Spleen (tissue), 11 donors: Measurements from ENCODE around the gene VSNL1. TPM values are rescaled to one million over a fixed set of nuclear protein-coding genes. Genes with fewer than 3 reads are reported as not detected.

Source experiments
- DNase-seq: peaks from one replicate; pipeline ENCODE4 v3.0.0-alpha.2; 2020
- H3K27ac ChIP-seq, 8 donors: fragments of 200-600 bp; sonication (generic) in 7 of 8; 1 replicate in 4 of 8; 2 replicates in 4 of 8; pipeline versions ENCODE4 v1.5.0 to v1.8.0; 2016 to 2021; ENCODE audit warnings: inconsistent platforms in 4 of 8, mild to moderate bottlenecking in 4 of 8, moderate library complexity in 1 of 8
- H3K27me3 ChIP-seq, 7 donors: fragments of 200-600 bp; sonication (generic) in 6 of 7; replicated peaks in 1 of 7; 1 replicate in 4 of 7; 2 replicates in 3 of 7; pipeline versions ENCODE4 v1.5.0 to v1.8.0; 2016 to 2021; ENCODE audit warnings: inconsistent platforms in 3 of 7, mild to moderate bottlenecking in 1 of 7
- H3K36me3 ChIP-seq, 6 donors: fragments of 200-600 bp; sonication (generic) in 5 of 6; 1 replicate in 4 of 6; 2 replicates in 2 of 6; pipeline versions ENCODE4 v1.5.0 to v1.8.0; 2016 to 2021; ENCODE audit warnings: inconsistent platforms in 2 of 6
- H3K4me1 ChIP-seq, 6 donors: fragments of 200-600 bp; sonication (generic) in 5 of 6; 1 replicate in 3 of 6; 2 replicates in 3 of 6; pipeline versions ENCODE4 v1.5.0 to v1.8.0; 2016 to 2021; ENCODE audit warnings: inconsistent platforms in 3 of 6
- H3K4me3 ChIP-seq, 8 donors: fragments of 200-600 bp; sonication (generic) in 7 of 8; 1 replicate in 4 of 8; 2 replicates in 4 of 8; pipeline versions ENCODE4 v1.5.0 to v1.8.0; 2016 to 2021; ENCODE audit warnings: inconsistent platforms in 4 of 8, mild to moderate bottlenecking in 4 of 8, moderate library complexity in 2 of 8
- H3K9me3 ChIP-seq, 8 donors: fragments of 200-600 bp; sonication (generic) in 7 of 8; 1 replicate in 4 of 8; 2 replicates in 4 of 8; pipeline versions ENCODE4 v1.5.0 to v1.8.0; 2016 to 2021; ENCODE audit warnings: inconsistent platforms in 4 of 8
- CTCF ChIP-seq, 11 experiments: fragments of 200-600 bp in 7 of 11; fragments of 450-650 bp in 4 of 11; sonication (generic) in 4 of 11; IDR thresholded peaks in 8 of 11; conservative IDR thresholded peaks in 3 of 11; 1 replicate in 7 of 11; 2 replicates in 4 of 11; pipeline versions ENCODE4 v1.4.0 to v1.8.0; 2016 to 2021; ENCODE audit warnings: antibody characterized with exemption in 11 of 11, inconsistent platforms in 4 of 11, mild to moderate bottlenecking in 1 of 11
- POLR2A ChIP-seq, 3 donors: fragments of 450-650 bp; IDR thresholded peaks; one replicate each; pipeline ENCODE4 v1.5.1; 2017; ENCODE audit warnings: antibody characterized with exemption in 3 of 3, mild to moderate bottlenecking in 1 of 3
- POLR2AphosphoS5 ChIP-seq, 3 donors: sonication (generic); formaldehyde crosslinking; IDR thresholded peaks; one replicate each; pipeline ENCODE4 v1.5.1; 2017; ENCODE audit warnings: antibody characterized with exemption in 3 of 3
- WGBS, 5 donors: extraction: QIAGEN DNeasy Blood & Tissue Kit in 3 of 5; methylation state at CpG; one replicate each; pipeline versions ENCODE4 v1.1.5 to v1.1.7; 2013 to 2018; 5-methylcytosine and 5-hydroxymethylcytosine counted together
- intact Hi-C: fragments of 100-400 bp; cut with DNase I; formaldehyde crosslinking; loops from one replicate; pipeline ENCODE4 v1.15.0; 2023; ENCODE audit warnings: low total_unique reads
- polyA plus RNA-seq, 3 donors: library from polyadenylated mRNA; stranded (reverse); fragments of 200-250 nt; gene quantifications; one replicate each; pipeline ENCODE4 v1.2.1, GENCODE V29; 2013
- total RNA-seq, 7 donors: library from RNA; depleted of rRNA in 3 of 7; stranded (reverse); fragments of >200 nt in 3 of 7; fragmentation: NEBNext Ultra II Directional in 4 of 7; extraction: Animal tissue kit (Norgen Biotek cat#: 25700) in 4 of 7; gene quantifications; one replicate each; pipeline versions ENCODE4 v1.1.0 to v1.2.1, GENCODE V29; 2016 to 2021
- donor health status: healthy with polysubstance abuse.
- donor health status: DM: no; HTN: no; CAD: no; lungs with moderate emphysema.
- donor health status: DM: no; HTN: no; CAD: no.
- donor health status: Bipolar disorder and iron deficiency.
- donor health status: healthy.
- donor health status: DM: no; HTN: no; CAD: no.
- donor health status: DM: yes; HTN: yes; CAD: no.

VSNL1 gene
- total and polyA plus RNA-seq, 10 donors, result 0.06 to 0.16 TPM; not detected in 8

DNA sequence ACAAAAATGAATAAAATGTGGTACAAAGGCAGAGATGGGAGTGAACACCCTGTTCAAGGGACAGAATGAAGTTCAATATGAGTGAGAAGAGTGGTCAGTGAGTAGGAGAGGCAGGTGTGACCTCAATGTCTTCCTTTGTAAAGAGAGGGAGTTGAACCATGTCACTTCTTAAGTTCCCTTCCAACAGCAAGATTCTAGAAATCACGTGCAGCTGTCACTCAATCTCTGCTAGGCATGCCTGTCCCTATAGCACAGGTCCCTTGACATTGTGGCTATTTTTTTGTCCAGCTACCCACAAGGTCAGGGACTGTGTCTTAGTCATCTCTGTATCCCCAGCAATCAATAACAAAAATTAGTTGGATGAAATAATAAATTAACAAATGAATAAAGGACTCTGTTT lies 66.9 kb downstream of the VSNL1 start:
- Histone ChIP-seq H3K27me3 (no peaks in the 10 kb centered on the region), H3K27ac (no peak overlapping the region), H3K36me3 (no peaks in the 10 kb centered on the region), H3K4me3 (no peak overlapping the region), H3K9me3 (no peaks in the 10 kb centered on the region), H3K4me1 (no peaks in the 10 kb centered on the region)
- no peak for TF ChIP-seq POLR2A (IDR thresholded peaks at IDR 0.05)
- TF ChIP-seq POLR2AphosphoS5 (IDR thresholded peaks at IDR 0.05), result no peak
- TF ChIP-seq CTCF (IDR thresholded peaks at IDR 0.05 in 8 of 11, conservative IDR thresholded peaks at IDR 0.05 in 3 of 11), result no peak
- no peak for DNase-seq
- intact Hi-C loops, result no loop called here
- 76 to 97% (median 85%) methylated on average over 1 of the region's 1 CpG for WGBS, 5 donors

DNA sequence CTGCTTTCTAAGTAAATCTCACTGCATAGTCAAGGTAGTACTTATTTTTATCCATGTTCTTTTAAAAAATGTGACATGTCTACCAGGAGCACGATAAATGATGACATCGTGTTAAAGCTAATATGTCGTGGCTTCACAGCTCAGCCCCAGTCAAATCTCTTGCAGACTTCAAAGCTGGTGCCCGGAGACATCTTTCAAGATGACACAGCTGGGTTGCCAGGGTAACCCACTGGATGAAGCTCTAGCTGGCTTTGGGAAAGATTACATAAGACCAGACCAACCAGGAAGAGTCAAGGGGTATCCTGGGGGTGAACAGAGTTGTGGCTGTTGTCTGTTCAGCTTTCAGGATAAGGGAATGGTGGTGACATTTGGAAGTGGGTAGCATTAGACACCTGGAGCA lies 67.8 kb downstream of the VSNL1 start:
- H3K9me3 ChIP-seq, result no peaks in the 10 kb centered on the region
- no peaks in the 10 kb centered on the region for H3K4me1 ChIP-seq
- no peak overlapping the region for H3K27ac ChIP-seq
- TF ChIP-seq POLR2A (IDR thresholded peaks at IDR 0.05) (no peak), CTCF (IDR thresholded peaks at IDR 0.05 in 8 of 11, conservative IDR thresholded peaks at IDR 0.05 in 3 of 11) (no peak), POLR2AphosphoS5 (IDR thresholded peaks at IDR 0.05) (no peak)
- H3K27me3 ChIP-seq, result no peaks in the 10 kb centered on the region
- no peaks in the 10 kb centered on the region for H3K36me3 ChIP-seq
- WGBS, 5 donors, result 59 to 75% (median 70%) methylated on average over 4 of the region's 4 CpGs
- intact Hi-C loops, result no loop called here
- DNase-seq, result no peak
- no peak overlapping the region for H3K4me3 ChIP-seq

- intact Hi-C loops, result no loop called here
- H3K4me1 ChIP-seq, result no peaks in the 10 kb centered on the region
- TF ChIP-seq CTCF (IDR thresholded peaks at IDR 0.05 in 8 of 11, conservative IDR thresholded peaks at IDR 0.05 in 3 of 11) (no peak), POLR2AphosphoS5 (IDR thresholded peaks at IDR 0.05) (no peak), POLR2A (IDR thresholded peaks at IDR 0.05) (no peak)
- H3K4me3 ChIP-seq, result no peak overlapping the region
- H3K27me3 ChIP-seq, result peaks cover 0 to 4% (median 0%) of the 10 kb centered on the region in 7 donors
- no peak overlapping the region for H3K27ac ChIP-seq
- 32 to 42% (median 38%) methylated on average over 3 of the region's 3 CpGs for WGBS, 5 donors
- no peaks in the 10 kb centered on the region for H3K9me3 ChIP-seq
- H3K36me3 ChIP-seq, result no peaks in the 10 kb centered on the region
- no peak for DNase-seq
Measured at GRCh38 chr2:17610521-17610920, 70.0 kb downstream of the VSNL1 start.

DNA sequence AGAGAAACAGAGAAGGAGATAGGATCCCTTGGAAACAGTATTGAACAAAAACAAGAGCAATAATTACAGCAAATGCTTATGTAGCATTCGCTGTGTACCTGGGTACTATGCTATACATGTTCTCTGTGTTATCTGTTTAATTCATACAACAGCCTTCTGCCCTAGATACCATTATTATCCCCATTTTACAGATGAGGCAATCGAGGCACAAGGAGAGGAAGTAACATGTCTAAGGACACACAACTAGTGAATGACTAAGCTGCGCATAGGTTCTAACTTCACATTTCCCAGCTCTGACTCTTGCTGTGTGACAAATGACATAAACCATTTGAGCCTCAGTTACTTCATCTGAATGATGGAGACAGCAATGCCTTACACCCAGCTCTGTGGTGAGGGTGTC lies 70.5 kb downstream of the VSNL1 start:
- intact Hi-C loops, result no loop called here
- DNase-seq, result no peak
- TF ChIP-seq POLR2A (IDR thresholded peaks at IDR 0.05) (no peak), POLR2AphosphoS5 (IDR thresholded peaks at IDR 0.05) (no peak), CTCF (IDR thresholded peaks at IDR 0.05 in 8 of 11, conservative IDR thresholded peaks at IDR 0.05 in 3 of 11) (no peak)
- WGBS, 5 donors, result 87 to 94% (median 88%) methylated on average over 3 of the region's 3 CpGs
- Histone ChIP-seq H3K9me3 (no peaks in the 10 kb centered on the region), H3K27me3 (peaks cover 0 to 4% (median 0%) of the 10 kb centered on the region in 7 donors), H3K27ac (no peak overlapping the region), H3K36me3 (no peaks in the 10 kb centered on the region), H3K4me1 (no peaks in the 10 kb centered on the region), H3K4me3 (no peak overlapping the region)
